Naive thymus-derived CD4-positive, alpha-beta T cell (primary cell): Measurements from ENCODE around the gene ACD. TPM values are rescaled to one million over a fixed set of nuclear protein-coding genes. Genes with fewer than 3 reads are reported as not detected.

ENCODE experiments used
- ATAC-seq: fragments of 150-1000 bp; cut with Tn5 transposase; 2 replicates; pipeline ENCODE4 v1.10.0; 2021; ENCODE audit warnings: mild to moderate bottlenecking, moderate library complexity
- CTCF ChIA-PET: fragments of 350-600 bp; sonication (Branson Sonifier 250); formaldehyde crosslinking; loops from one replicate; lab custom pipeline; 2021; ENCODE audit warnings: antibody characterized with exemption; lab: Charles Lee
- POLR2A ChIA-PET: fragments of 350-600 bp; sonication (Branson Sonifier 250); formaldehyde crosslinking; loops from one replicate; lab custom pipeline; 2021; ENCODE audit warnings: antibody characterized with exemption, inconsistent platforms; lab: Charles Lee
- DNase-seq, 9 donors: peaks; one replicate each; pipeline versions ENCODE4 v3.0.0 to v3.0.0-alpha.2; 2020 to 2022; ENCODE audit warnings: mixed read lengths in 1 of 9
- H3K27ac ChIP-seq: one replicate; pipeline ENCODE4 v1.7.0; 2013; ENCODE audit warnings: mild to moderate bottlenecking, low read depth, low read length, moderate library complexity
- H3K27me3 ChIP-seq, 2 donors: one replicate each; pipeline ENCODE4 v1.7.0; 2013; ENCODE audit warnings: low read length in 2 of 2, mild to moderate bottlenecking in 2 of 2, moderate library complexity in 2 of 2; ENCODE audit not compliant: control insufficient read depth in 2 of 2, insufficient read depth in 2 of 2
- H3K36me3 ChIP-seq, 3 experiments: 1 replicate in 2 of 3; 2 replicates in 1 of 3; pipeline ENCODE4 v1.7.0; 2013; ENCODE audit warnings: low read length in 3 of 3, mild to moderate bottlenecking in 3 of 3, moderate library complexity in 1 of 3; ENCODE audit not compliant: insufficient read depth in 3 of 3, control insufficient read depth in 2 of 3
- H3K4me1 ChIP-seq, 2 donors: one replicate each; pipeline ENCODE4 v1.7.0; 2013; ENCODE audit warnings: low read length in 2 of 2, mild to moderate bottlenecking in 2 of 2, moderate library complexity in 1 of 2; ENCODE audit not compliant: control insufficient read depth in 2 of 2, insufficient read depth in 2 of 2
- H3K4me3 ChIP-seq: 2 replicates; pipeline ENCODE4 v1.7.0; 2013; ENCODE audit warnings: mild to moderate bottlenecking, low read length
- H3K9me3 ChIP-seq, 3 experiments: 1 replicate in 2 of 3; 2 replicates in 1 of 3; pipeline ENCODE4 v1.7.0; 2013; ENCODE audit warnings: low read length in 3 of 3; ENCODE audit not compliant: control insufficient read depth in 2 of 3
- H3K27ac Mint-ChIP-seq, 9 donors: one replicate each; pipeline ENCODE4 v1.8.0; 2020 to 2022; ENCODE audit warnings: mixed read lengths in 9 of 9, mild to moderate bottlenecking in 8 of 9, moderate library complexity in 5 of 9, inconsistent platforms in 2 of 9
- H3K27me3 Mint-ChIP-seq, 5 donors: one replicate each; pipeline ENCODE4 v1.8.0; 2021 to 2022; ENCODE audit warnings: mixed read lengths in 5 of 5, mild to moderate bottlenecking in 1 of 5
- H3K36me3 Mint-ChIP-seq, 5 donors: one replicate each; pipeline ENCODE4 v1.8.0; 2020 to 2022; ENCODE audit warnings: mixed read lengths in 5 of 5, mild to moderate bottlenecking in 3 of 5, inconsistent platforms in 1 of 5
- H3K4me1 Mint-ChIP-seq, 7 donors: one replicate each; pipeline ENCODE4 v1.8.0; 2020 to 2022; ENCODE audit warnings: mixed read lengths in 7 of 7, mild to moderate bottlenecking in 3 of 7, inconsistent platforms in 1 of 7
- H3K4me3 Mint-ChIP-seq, 10 donors: one replicate each; pipeline ENCODE4 v1.8.0; 2020 to 2022; ENCODE audit warnings: mild to moderate bottlenecking in 10 of 10, mixed read lengths in 10 of 10, moderate library complexity in 6 of 10, inconsistent platforms in 2 of 10
- H3K9me3 Mint-ChIP-seq, 11 donors: one replicate each; pipeline ENCODE4 v1.8.0; 2020 to 2022; ENCODE audit warnings: mixed read lengths in 11 of 11, mild to moderate bottlenecking in 4 of 11, inconsistent platforms in 1 of 11, moderate library complexity in 1 of 11
- intact Hi-C, 2 donors: fragments of 100-400 bp; cut with micrococcal nuclease; formaldehyde crosslinking; loops; one replicate each; pipeline ENCODE4 v1.15.1; 2023
- polyA plus RNA-seq, 2 donors: library from polyadenylated mRNA; unstranded; fragments of 300-500 nt; fragmentation: Illumina TruSeq; gene quantifications; one replicate each; pipeline ENCODE4 v1.2.3, GENCODE V29; 2021
- total RNA-seq, 6 experiments: library from RNA in 5 of 6; stranded (reverse) in 5 of 6; gene quantifications; 1 replicate in 5 of 6; 2 replicates in 1 of 6; pipeline ENCODE4 v1.2.3 and lab custom pipeline; 2021 to 2026

Gene ACD
- total and polyA plus RNA-seq, 7 experiments from 2014 or later = 25.4 to 44.1 (median 33.2) TPM

GRCh38 chr16:67645397-67646121 is 14.5 kb downstream of the ACD start:
- ChIA-PET CTCF (interaction anchor here (0.6 to 7.3 kb wide), 33 partner anchors 9 to 1522 kb away, joined by 3 to 107 read pairs (median 4); partner anchors contain the start of genes ACD, C16orf86, CTCF and ENKD1), POLR2A (interaction anchor here (0.8 to 10.1 kb wide), 16 partner anchors 13 to 164 kb away, joined by 3 to 128 read pairs (median 6); partner anchors contain the start of genes ACD, ATP6V0D1, C16orf86 and CTCF)
- Histone ChIP-seq H3K36me3 (peaks cover 0 to 40% (median 21%) of the 10 kb centered on the region in 3 experiments), H3K27me3 (no peaks in the 10 kb centered on the region), H3K4me1 (peaks cover 9 to 15% of the 10 kb centered on the region in 2 donors), H3K9me3 (no peaks in the 10 kb centered on the region), H3K27ac (peak overlapping the region; percentile 97), H3K4me3 (peak overlapping the region; percentile 88)
- peak in 1 of 9 donors; percentile 20 for DNase-seq
- Mint-ChIP-seq H3K27ac (peak overlapping the region; percentile 84 to 93 (median 90)), H3K9me3 (peaks cover 0 to 2% (median 0%) of the 10 kb centered on the region in 11 donors), H3K4me1 (peaks cover 3 to 30% (median 17%) of the 10 kb centered on the region in 7 donors), H3K36me3 (peaks cover 4 to 11% (median 6%) of the 10 kb centered on the region in 5 donors), H3K4me3 (peak overlapping the region; percentile 80 to 90 (median 85)), H3K27me3 (no peaks in the 10 kb centered on the region)
- ATAC-seq = peak; percentile 22
- intact Hi-C loops = loop anchor here (1.0 to 2.0 kb wide), 7 partner anchors 15 to 124 kb away; partner anchors contain the start of genes ACD (in 2 of the 2), PARD6A (in 2 of the 2), C16orf86 (in 1 of the 2) and CTCF (in 1 of the 2)

DNA sequence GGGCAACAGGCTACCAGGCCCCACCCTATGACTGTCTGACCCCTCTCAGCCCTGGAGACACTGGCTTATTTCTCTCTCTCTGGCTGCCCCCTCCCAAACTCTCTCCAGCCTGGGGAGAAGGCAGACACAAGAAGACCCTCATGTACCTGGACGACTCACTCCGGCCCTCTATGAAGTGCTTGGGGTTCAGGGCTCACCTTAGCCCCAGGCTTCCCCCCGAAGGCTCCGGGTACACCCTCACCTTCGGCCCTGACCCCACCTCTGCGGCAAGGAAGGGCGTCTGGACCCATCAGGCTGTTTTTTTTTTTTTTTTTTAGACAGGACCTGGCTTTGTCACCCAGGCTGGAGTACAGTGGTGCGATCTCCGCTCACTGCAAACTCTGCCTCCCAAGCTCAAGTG is 16.0 kb downstream of the ACD start:
- DNase-seq (no peak), ATAC-seq (no peak)
- ChIA-PET CTCF (interaction anchor here (0.7 to 7.3 kb wide), 14 partner anchors 15 to 128 kb away, joined by 3 to 107 read pairs (median 6); partner anchors contain the start of genes ACD, C16orf86, CTCF and ENKD1), POLR2A (interaction anchor here (1.1 to 10.1 kb wide), 11 partner anchors 12 to 291 kb away, joined by 3 to 128 read pairs (median 18); partner anchors contain the start of genes ACD, C16orf86, CTCF and ENKD1)
- H3K4me1 ChIP-seq = peaks cover 9 to 15% of the 10 kb centered on the region in 2 donors
- Mint-ChIP-seq H3K4me1 (peaks cover 0 to 24% (median 13%) of the 10 kb centered on the region in 7 donors), H3K27ac (peak overlapping the region; percentile 61 to 95 (median 84)), H3K36me3 (peaks cover 0 to 6% (median 0%) of the 10 kb centered on the region in 5 donors), H3K9me3 (peaks cover 0 to 2% (median 0%) of the 10 kb centered on the region in 11 donors), H3K27me3 (no peaks in the 10 kb centered on the region), H3K4me3 (peak overlapping the region; percentile 36 to 87 (median 71))
- intact Hi-C loops = loop anchor here (1.0 to 5.0 kb wide), 3 partner anchors 17 to 152 kb away; partner anchors contain the start of genes ACD (in 1 of the 2), CTCF (in 1 of the 2) and PARD6A (in 1 of the 2)
- H3K36me3 ChIP-seq = peaks cover under 1 to 27% (median 10%) of the 10 kb centered on the region in 3 experiments
- no peak overlapping the region for H3K4me3 ChIP-seq
- peak overlapping the region; percentile 97 for H3K27ac ChIP-seq
- H3K9me3 ChIP-seq = no peaks in the 10 kb centered on the region
- H3K27me3 ChIP-seq = no peaks in the 10 kb centered on the region

DNA sequence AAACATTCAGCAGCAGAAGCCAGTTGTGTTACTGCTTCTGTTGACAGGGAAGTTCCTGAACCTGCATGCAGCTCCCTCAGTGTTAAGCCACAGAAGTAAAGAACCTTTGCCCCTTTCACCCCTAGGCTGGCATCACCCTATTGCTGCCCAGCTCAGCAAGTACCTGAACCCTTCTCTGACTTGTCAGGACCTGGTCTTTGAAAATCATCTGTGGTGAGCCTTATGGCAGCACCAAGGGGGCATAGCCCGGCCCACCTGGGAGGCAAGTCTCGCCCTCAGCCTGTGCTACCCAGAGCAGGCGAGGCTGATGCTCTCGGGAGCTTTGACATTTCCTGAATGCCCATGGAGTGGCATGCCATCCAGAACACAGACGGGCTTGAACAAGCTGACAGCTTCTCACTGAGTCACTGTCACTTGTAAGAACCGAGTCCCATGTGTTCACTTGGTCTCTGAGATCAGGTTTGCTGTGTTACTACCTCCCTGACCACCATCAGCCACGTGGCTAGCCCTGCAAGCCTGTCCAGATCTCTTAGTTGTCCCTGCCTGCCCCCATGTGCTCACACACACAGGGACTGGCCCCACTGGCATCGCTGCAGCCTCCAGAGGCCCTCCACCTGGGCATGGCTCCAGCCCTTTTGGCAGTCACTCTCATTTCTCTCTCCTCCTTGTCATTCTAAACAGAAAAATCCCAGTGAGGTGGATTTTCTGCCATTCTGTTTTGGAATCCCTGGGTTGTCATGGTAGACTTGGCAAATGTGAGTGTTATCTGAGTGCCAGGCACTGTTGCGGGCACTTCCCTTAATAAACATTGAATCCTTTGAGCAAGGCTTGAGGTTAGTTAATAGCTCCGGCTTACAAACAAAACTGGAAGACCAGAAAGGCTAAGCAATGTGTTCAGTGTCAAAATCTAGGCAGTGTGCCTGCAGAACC is 18.0 kb downstream of the ACD start:
- H3K9me3 Mint-ChIP-seq = peaks cover 0 to 2% (median 0%) of the 10 kb centered on the region in 11 donors
- H3K4me1 ChIP-seq = peaks cover 9 to 15% of the 10 kb centered on the region in 2 donors
- H3K36me3 ChIP-seq = peaks cover 12 to 32% (median 21%) of the 10 kb centered on the region in 3 experiments
- no peaks in the 10 kb centered on the region for H3K9me3 ChIP-seq
- H3K27me3 Mint-ChIP-seq = no peaks in the 10 kb centered on the region
- no peak overlapping the region for H3K4me3 Mint-ChIP-seq
- peaks cover under 1 to 10% (median 4%) of the 10 kb centered on the region in 5 donors for H3K36me3 Mint-ChIP-seq
- DNase-seq = no peak
- peaks cover 0 to 24% (median 13%) of the 10 kb centered on the region in 7 donors for H3K4me1 Mint-ChIP-seq
- CTCF ChIA-PET = interaction anchor here (0.6 to 7.3 kb wide), 9 partner anchors 22 to 642 kb away, joined by 3 to 107 read pairs (median 5); no protein-coding TSS in a partner anchor
- H3K27me3 ChIP-seq = no peaks in the 10 kb centered on the region
- ATAC-seq = no peak
- POLR2A ChIA-PET = interaction anchor here (0.6 to 10.1 kb wide), 5 partner anchors 16 to 98 kb away, joined by 3 to 128 read pairs (median 80); partner anchors contain the start of genes ACD, CTCF and PARD6A
- intact Hi-C loops = loop anchor here in 1 of 2 donors (5.0 kb wide), 1 partner anchor 150 kb away; no protein-coding TSS in a partner anchor
- H3K4me3 ChIP-seq = no peak overlapping the region
- no peak overlapping the region for H3K27ac ChIP-seq
- H3K27ac Mint-ChIP-seq = peak overlapping the region in 2 of 9 donors; percentile 55 to 75

- Mint-ChIP-seq H3K4me1 (no peaks in the 10 kb centered on the region), H3K27ac (no peak overlapping the region)
Measured at GRCh38 chr16:67637625-67638024, 22.4 kb downstream of the ACD start.

DNA sequence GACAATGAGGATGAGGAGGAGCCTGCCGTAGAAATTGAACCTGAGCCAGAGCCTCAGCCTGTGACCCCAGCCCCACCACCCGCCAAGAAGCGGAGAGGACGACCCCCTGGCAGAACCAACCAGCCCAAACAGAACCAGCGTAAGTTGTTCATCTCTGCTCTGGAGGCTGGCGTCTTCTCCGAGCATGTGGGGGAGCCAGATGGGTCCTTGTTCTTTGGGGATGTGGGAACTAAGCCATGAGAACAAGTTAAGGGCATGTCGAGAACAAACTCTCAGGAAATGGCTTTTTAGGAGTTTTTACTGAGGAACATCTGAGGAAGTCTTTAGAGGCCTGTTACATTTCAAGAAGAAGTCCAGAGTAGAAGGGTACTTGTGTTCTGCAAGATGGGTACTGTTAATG is 23.3 kb downstream of the ACD start:
- H3K27ac Mint-ChIP-seq = no peak overlapping the region
- H3K9me3 Mint-ChIP-seq = no peaks in the 10 kb centered on the region
- CTCF ChIA-PET = interaction anchor here (1.9 kb wide), 1 partner anchor 9 kb away, joined by 4 read pairs; the partner anchor contains the start of gene CARMIL2
- Histone ChIP-seq H3K27me3 (no peaks in the 10 kb centered on the region), H3K9me3 (no peaks in the 10 kb centered on the region), H3K27ac (no peak overlapping the region), H3K4me3 (no peak overlapping the region), H3K4me1 (no peaks in the 10 kb centered on the region), H3K36me3 (peaks cover 19 to 63% (median 29%) of the 10 kb centered on the region in 3 experiments)
- ATAC-seq (no peak), DNase-seq (no peak)
- no peaks in the 10 kb centered on the region for H3K27me3 Mint-ChIP-seq
- intact Hi-C loops = no loop called here
- no peaks in the 10 kb centered on the region for H3K4me1 Mint-ChIP-seq
- POLR2A ChIA-PET = no interaction called here
- H3K36me3 Mint-ChIP-seq = peaks cover 9 to 23% (median 13%) of the 10 kb centered on the region in 5 donors
- no peak overlapping the region for H3K4me3 Mint-ChIP-seq

More at GRCh38 chr16:67637625-67638024, 22.4 kb downstream of the ACD start:
- POLR2A ChIA-PET = interaction anchor here (0.9 kb wide), 1 partner anchor 22 kb away, joined by 3 read pairs; the partner anchor contains the start of gene ACD
- intact Hi-C loops = no loop called here
- ATAC-seq (no peak), DNase-seq (no peak)
- Histone ChIP-seq H3K27ac (no peak overlapping the region), H3K27me3 (no peaks in the 10 kb centered on the region), H3K4me1 (no peaks in the 10 kb centered on the region), H3K4me3 (no peak overlapping the region), H3K36me3 (peaks cover 12 to 53% (median 25%) of the 10 kb centered on the region in 3 experiments), H3K9me3 (no peaks in the 10 kb centered on the region)
- Mint-ChIP-seq H3K36me3 (peaks cover 6 to 17% (median 9%) of the 10 kb centered on the region in 5 donors), H3K27me3 (no peaks in the 10 kb centered on the region), H3K4me3 (no peak overlapping the region), H3K9me3 (no peaks in the 10 kb centered on the region)
- CTCF ChIA-PET = no interaction called here
